Stimulated activated CD4-positive, alpha-beta T cell treated with anti-CD3 and anti-CD28 coated beads, Interleukin-4, amount 100 ng/mL, for 24 hours (primary cell): ENCODE measurements around the gene UBQLN1.
"Not testable (repeated sequence)": the region's sequence is repeated elsewhere in the genome, so short reads cannot be mapped to it uniquely, and the experiment has no call there.

ENCODE experiments used
- DNase-seq: peaks from one replicate; pipeline ENCODE4 v3.0.0-alpha.2; 2020

The UBQLN1 gene

GRCh38 chr9:83707768-83708514, at the start of gene UBQLN1:
UBQLN1 (minus strand) TSS chr9:83707958; CDS start chr9:83707679, 279 bp downstream.
- DNase-seq = peak; percentile 91

GRCh38 chr9:83754383-83754977, 46.7 kb upstream of the UBQLN1 start:
- DNase-seq = no peak

- no peak for DNase-seq
Observed at GRCh38 chr9:83749706-83750105, 41.9 kb upstream of the UBQLN1 start.

GRCh38 chr9:83744206-83744605, 36.4 kb upstream of the UBQLN1 start:
- no peak for DNase-seq

GRCh38 chr9:83733739-83734138, 26.0 kb upstream of the UBQLN1 start:
- DNase-seq = no peak

GRCh38 chr9:83728591-83729368, 21.0 kb upstream of the UBQLN1 start:
- not testable (repeated sequence) for DNase-seq

GRCh38 chr9:83724436-83724835, 16.7 kb upstream of the UBQLN1 start:
- no peak for DNase-seq

- no peak for DNase-seq
Observed at GRCh38 chr9:83722726-83723495, 15.2 kb upstream of the UBQLN1 start.

GRCh38 chr9:83721509-83721908, 13.8 kb upstream of the UBQLN1 start:
- no peak for DNase-seq

GRCh38 chr9:83715794-83716193, 8.0 kb upstream of the UBQLN1 start:
- no peak for DNase-seq

- DNase-seq = no peak
Observed at GRCh38 chr9:83715221-83715620, 7.5 kb upstream of the UBQLN1 start.

GRCh38 chr9:83714329-83714728, 6.6 kb upstream of the UBQLN1 start:
- no peak for DNase-seq

- peak; percentile 54 for DNase-seq
Observed at GRCh38 chr9:83708515-83709158, 879 bp upstream of the UBQLN1 start.

GRCh38 chr9:83707518-83707767, 315 bp downstream of the UBQLN1 start:
- peak; percentile 80 for DNase-seq

- peak; percentile 72 for DNase-seq
Observed at GRCh38 chr9:83706676-83707517, 861 bp downstream of the UBQLN1 start.

GRCh38 chr9:83705219-83705651, 2.5 kb downstream of the UBQLN1 start:
- peak; percentile 16 for DNase-seq

GRCh38 chr9:83701769-83702168, 6.0 kb downstream of the UBQLN1 start:
- no peak for DNase-seq

GRCh38 chr9:83701286-83701685, 6.5 kb downstream of the UBQLN1 start:
- no peak for DNase-seq

- no peak for DNase-seq
Observed at GRCh38 chr9:83699615-83700014, 8.1 kb downstream of the UBQLN1 start.

GRCh38 chr9:83698976-83699585, 8.7 kb downstream of the UBQLN1 start:
- DNase-seq = no peak

GRCh38 chr9:83691492-83691891, 16.3 kb downstream of the UBQLN1 start:
- no peak for DNase-seq
